Measurements from ENCODE around the gene FOSL2. TPM values are rescaled to one million over a fixed set of nuclear protein-coding genes. Genes with fewer than 3 reads are reported as not detected.

FOSL2 gene
- total RNA-seq, 1 donor from 2014 or later: 156 TPM

- Mint-ChIP-seq H3K27me3 (ENCODE audit: low read depth) (no peaks in the 10 kb centered on the region), H3K27ac (ENCODE audit: unreplicated experiment) (peak overlapping the region; percentile 54), H3K9me3 (ENCODE audit: low read depth) (no peaks in the 10 kb centered on the region), H3K4me1 (ENCODE audit: low read depth) (peaks cover 44% of the 10 kb centered on the region), H3K36me3 (ENCODE audit: low read depth) (peaks cover 37% of the 10 kb centered on the region), H3K4me3 (ENCODE audit: unreplicated experiment) (no peak overlapping the region)
- peak; percentile 5 for DNase-seq (ENCODE audit: low spot score)
- no peak for TF ChIP-seq CTCF (IDR thresholded peaks at IDR 0.05)
Observed at GRCh38 chr2:28414583-28414982, 21.9 kb downstream of the FOSL2 start.

DNA sequence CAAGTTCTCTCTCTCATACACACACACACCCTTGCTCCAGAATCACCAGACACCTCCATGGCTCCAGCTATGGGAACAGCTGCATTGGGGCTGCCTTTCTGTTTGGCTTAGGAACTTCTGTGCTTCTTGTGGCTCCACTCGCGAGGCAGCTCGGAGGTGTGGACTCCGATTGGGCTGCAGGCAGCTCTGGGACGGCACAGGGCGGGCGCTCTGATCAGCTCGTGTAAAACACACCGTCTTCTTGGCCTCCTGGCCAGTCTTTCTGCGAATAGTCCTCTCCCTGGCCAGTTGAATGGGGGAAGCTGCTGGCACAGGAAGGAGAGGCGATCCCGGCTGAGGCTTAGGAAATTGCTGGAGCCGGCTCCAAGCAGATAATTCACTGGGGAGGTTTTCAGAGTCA lies 22.4 kb downstream of the FOSL2 start:
- DNase-seq (ENCODE audit: low spot score): peak; percentile 76
- H3K4me1 Mint-ChIP-seq (ENCODE audit: low read depth): peaks cover 47% of the 10 kb centered on the region
- no peak for TF ChIP-seq CTCF (IDR thresholded peaks at IDR 0.05)
- H3K27ac Mint-ChIP-seq (ENCODE audit: unreplicated experiment): peak overlapping the region; percentile 54
- no peaks in the 10 kb centered on the region for H3K27me3 Mint-ChIP-seq (ENCODE audit: low read depth)
- H3K9me3 Mint-ChIP-seq (ENCODE audit: low read depth): no peaks in the 10 kb centered on the region
- H3K36me3 Mint-ChIP-seq (ENCODE audit: low read depth): peaks cover 40% of the 10 kb centered on the region
- no peak overlapping the region for H3K4me3 Mint-ChIP-seq (ENCODE audit: unreplicated experiment)

GRCh38 chr2:28415715-28416114 lies 23.1 kb downstream of the FOSL2 start:
- H3K27me3 Mint-ChIP-seq (ENCODE audit: low read depth): no peaks in the 10 kb centered on the region

DNA sequence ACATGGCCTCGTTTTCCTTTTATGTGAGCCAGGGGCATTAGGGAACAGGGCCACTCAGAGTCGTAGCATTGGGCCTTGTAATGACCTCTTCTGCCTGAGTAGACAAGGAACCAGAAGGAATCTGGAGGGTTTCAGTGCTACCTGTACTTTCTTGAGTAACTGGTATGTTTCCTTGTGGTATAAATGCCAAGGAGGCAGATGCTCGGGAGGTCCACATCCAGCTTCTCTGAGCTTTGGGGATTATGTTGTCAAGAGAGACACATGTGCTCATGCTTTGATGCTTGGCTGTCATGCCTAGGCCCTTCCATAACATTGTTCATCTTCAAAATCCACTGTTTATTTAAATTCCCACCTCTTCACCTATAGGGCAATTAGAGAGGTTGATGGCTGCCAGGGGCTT lies 26.3 kb downstream of the FOSL2 start:
- TF ChIP-seq CTCF (IDR thresholded peaks at IDR 0.05): no peak
- Mint-ChIP-seq H3K9me3 (ENCODE audit: low read depth) (no peaks in the 10 kb centered on the region), H3K27ac (ENCODE audit: unreplicated experiment) (no peak overlapping the region), H3K36me3 (ENCODE audit: low read depth) (peaks cover 21% of the 10 kb centered on the region), H3K4me1 (ENCODE audit: low read depth) (peaks cover 53% of the 10 kb centered on the region), H3K4me3 (ENCODE audit: unreplicated experiment) (no peak overlapping the region), H3K27me3 (ENCODE audit: low read depth) (no peaks in the 10 kb centered on the region)
- no peak for DNase-seq (ENCODE audit: low spot score)

More at GRCh38 chr2:28415715-28416114, 23.1 kb downstream of the FOSL2 start:
- no peak for TF ChIP-seq CTCF (IDR thresholded peaks at IDR 0.05)
- peaks cover 38% of the 10 kb centered on the region for H3K36me3 Mint-ChIP-seq (ENCODE audit: low read depth)
- H3K4me3 Mint-ChIP-seq (ENCODE audit: unreplicated experiment): no peak overlapping the region
- H3K4me1 Mint-ChIP-seq (ENCODE audit: low read depth): peaks cover 46% of the 10 kb centered on the region
- no peaks in the 10 kb centered on the region for H3K9me3 Mint-ChIP-seq (ENCODE audit: low read depth)
- DNase-seq (ENCODE audit: low spot score): peak; percentile 0
- peak overlapping the region; percentile 64 for H3K27ac Mint-ChIP-seq (ENCODE audit: unreplicated experiment)

DNA sequence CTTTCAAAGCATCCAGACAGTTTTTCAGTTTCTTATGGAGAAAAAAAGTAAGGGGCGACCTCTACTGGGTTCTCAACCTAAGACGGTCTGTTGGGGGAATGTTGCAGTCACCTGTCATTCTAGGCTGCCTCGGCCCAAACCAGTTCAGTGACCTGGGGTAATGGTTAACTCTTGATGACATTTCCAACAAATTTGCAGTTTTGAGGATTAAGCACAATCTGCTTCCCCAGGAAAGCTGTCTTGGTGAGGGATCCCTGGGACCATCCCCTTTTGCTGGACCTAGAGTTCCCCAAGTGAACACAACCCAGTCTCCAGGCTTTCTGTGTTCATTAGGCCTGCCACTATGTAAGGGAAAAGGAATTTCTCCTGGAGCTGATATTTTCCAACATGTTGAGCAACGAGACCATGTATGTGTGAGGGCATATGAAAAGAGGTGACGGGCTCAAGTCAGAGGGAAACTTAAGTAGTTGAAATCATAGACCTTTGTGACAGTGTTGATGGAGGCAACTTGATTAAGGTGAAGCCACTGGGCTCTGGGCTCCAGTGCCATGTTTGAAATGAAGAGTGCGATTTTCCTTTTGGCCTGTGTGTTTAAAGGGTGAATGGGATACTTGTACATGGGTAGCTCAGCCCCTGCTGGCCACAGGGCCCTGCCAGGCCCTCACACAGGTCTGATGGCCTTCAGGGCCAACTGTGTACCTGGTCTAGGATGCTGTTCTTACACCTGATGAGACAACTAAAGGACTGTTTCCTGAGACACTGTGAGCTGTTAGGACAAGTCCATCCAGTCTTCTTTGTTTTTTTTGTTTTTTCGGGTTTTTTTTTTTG lies 27.0 kb downstream of the FOSL2 start:
- H3K27me3 Mint-ChIP-seq (ENCODE audit: low read depth): no peaks in the 10 kb centered on the region
- no peaks in the 10 kb centered on the region for H3K9me3 Mint-ChIP-seq (ENCODE audit: low read depth)
- no peak overlapping the region for H3K4me3 Mint-ChIP-seq (ENCODE audit: unreplicated experiment)
- peaks cover 51% of the 10 kb centered on the region for H3K4me1 Mint-ChIP-seq (ENCODE audit: low read depth)
- DNase-seq (ENCODE audit: low spot score): peak; percentile 32
- H3K27ac Mint-ChIP-seq (ENCODE audit: unreplicated experiment): no peak overlapping the region
- no peak for TF ChIP-seq CTCF (IDR thresholded peaks at IDR 0.05)
- H3K36me3 Mint-ChIP-seq (ENCODE audit: low read depth): peaks cover 21% of the 10 kb centered on the region
